ENCODE results near the gene TBC1D22A.

The TBC1D22A gene

DNA sequence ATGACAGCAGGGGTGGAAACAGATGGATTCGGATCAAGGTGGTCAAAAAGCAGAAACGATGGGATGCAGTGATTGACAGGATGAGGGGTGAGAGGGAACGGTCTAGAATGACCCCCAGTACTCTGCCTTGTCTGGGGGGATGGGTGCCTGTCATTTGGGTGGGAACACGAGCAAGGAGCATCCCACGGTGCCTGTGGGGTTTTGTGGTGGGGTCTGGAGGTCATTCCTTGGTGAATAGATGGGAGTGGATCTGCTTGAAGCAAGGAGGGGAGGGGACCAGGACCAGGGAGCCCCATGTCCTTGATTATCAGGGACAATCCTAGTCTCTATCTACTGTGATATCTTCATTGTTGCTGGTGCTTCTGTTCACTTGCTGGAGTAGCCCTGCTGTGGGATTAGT, 16.3 kb upstream of the TBC1D22A start:
- TF ChIP-seq, protein P1, sequence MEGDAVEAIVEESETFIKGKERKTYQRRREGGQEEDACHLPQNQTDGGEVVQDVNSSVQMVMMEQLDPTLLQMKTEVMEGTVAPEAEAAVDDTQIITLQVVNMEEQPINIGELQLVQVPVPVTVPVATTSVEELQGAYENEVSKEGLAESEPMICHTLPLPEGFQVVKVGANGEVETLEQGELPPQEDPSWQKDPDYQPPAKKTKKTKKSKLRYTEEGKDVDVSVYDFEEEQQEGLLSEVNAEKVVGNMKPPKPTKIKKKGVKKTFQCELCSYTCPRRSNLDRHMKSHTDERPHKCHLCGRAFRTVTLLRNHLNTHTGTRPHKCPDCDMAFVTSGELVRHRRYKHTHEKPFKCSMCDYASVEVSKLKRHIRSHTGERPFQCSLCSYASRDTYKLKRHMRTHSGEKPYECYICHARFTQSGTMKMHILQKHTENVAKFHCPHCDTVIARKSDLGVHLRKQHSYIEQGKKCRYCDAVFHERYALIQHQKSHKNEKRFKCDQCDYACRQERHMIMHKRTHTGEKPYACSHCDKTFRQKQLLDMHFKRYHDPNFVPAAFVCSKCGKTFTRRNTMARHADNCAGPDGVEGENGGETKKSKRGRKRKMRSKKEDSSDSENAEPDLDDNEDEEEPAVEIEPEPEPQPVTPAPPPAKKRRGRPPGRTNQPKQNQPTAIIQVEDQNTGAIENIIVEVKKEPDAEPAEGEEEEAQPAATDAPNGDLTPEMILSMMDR (IDR thresholded peaks at IDR 0.05; ENCODE audit: low read depth, low read length, missing control alignments): no peak
- in situ Hi-C loops (cut with HindIII; ENCODE audit: low pct_ligation_motif_present, low sequenced_read_pairs): no loop called here
- no peak for DNase-seq

DNA sequence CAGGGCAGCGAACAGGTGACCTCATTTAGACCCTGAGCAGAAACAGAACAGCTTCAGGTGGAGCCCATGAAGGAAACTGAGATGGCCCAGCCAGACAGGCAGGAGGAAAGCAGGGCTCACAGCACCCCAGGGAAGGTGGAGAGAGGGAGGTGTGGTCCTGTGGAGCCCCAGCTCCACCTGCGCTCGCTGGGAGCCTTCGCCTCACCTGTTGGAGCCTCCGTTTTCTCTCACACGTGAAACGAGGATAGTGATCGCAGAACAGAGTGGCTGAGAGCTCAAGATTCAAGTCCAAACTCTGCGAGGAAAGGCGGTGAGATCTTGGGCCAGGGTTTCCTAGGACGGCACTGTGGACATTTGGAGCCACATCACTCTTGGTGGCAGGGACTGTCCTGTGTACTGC, 15.8 kb upstream of the TBC1D22A start:
- Histone ChIP-seq H3K27me3 (replicated peaks) (no peaks in the 10 kb centered on the region), H3K27ac (no peak overlapping the region), H3K36me3 (replicated peaks) (no peaks in the 10 kb centered on the region), H3K4me3 (ENCODE audit: low read depth, low read length) (no peak overlapping the region)
- in situ Hi-C loops (cut with HindIII; ENCODE audit: low pct_ligation_motif_present, low sequenced_read_pairs): no loop called here
- TF ChIP-seq, protein P1 (IDR thresholded peaks at IDR 0.05; ENCODE audit: low read depth, low read length, missing control alignments): no peak
- DNase-seq: no peak

More for the DNA sequence above, 16.3 kb upstream of the TBC1D22A start:
- H3K27ac ChIP-seq: no peak overlapping the region
- H3K36me3 ChIP-seq (replicated peaks): no peaks in the 10 kb centered on the region
- H3K27me3 ChIP-seq (replicated peaks): no peaks in the 10 kb centered on the region
- H3K4me3 ChIP-seq (ENCODE audit: low read depth, low read length): no peak overlapping the region

DNA sequence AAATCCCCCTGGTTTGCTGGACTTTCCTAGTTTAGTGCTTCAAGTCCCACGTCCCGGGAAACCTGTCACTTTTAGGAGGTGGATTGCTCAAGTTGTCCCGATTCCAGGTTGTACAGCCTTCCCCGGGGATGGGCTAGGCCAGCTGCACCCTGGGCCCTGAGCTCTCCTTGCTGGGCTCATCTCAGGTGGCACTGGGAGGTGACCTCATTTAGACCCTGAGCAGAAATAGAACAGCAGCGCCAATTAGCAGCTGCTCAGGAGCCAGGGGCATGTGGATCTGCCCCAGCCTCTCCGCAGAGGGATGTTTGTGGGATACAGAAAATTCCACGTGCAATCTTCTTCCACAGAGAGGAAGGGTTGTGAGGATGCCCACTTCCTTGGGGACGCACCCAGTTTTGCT, 14.8 kb upstream of the TBC1D22A start:
- no peak overlapping the region for H3K27ac ChIP-seq
- H3K27me3 ChIP-seq (replicated peaks): no peaks in the 10 kb centered on the region
- no peak for DNase-seq
- H3K36me3 ChIP-seq (replicated peaks): no peaks in the 10 kb centered on the region
- TF ChIP-seq, protein P1 (IDR thresholded peaks at IDR 0.05; ENCODE audit: low read depth, low read length, missing control alignments): no peak
- no peak overlapping the region for H3K4me3 ChIP-seq (ENCODE audit: low read depth, low read length)
- in situ Hi-C loops (cut with HindIII; ENCODE audit: low pct_ligation_motif_present, low sequenced_read_pairs): no loop called here

DNA sequence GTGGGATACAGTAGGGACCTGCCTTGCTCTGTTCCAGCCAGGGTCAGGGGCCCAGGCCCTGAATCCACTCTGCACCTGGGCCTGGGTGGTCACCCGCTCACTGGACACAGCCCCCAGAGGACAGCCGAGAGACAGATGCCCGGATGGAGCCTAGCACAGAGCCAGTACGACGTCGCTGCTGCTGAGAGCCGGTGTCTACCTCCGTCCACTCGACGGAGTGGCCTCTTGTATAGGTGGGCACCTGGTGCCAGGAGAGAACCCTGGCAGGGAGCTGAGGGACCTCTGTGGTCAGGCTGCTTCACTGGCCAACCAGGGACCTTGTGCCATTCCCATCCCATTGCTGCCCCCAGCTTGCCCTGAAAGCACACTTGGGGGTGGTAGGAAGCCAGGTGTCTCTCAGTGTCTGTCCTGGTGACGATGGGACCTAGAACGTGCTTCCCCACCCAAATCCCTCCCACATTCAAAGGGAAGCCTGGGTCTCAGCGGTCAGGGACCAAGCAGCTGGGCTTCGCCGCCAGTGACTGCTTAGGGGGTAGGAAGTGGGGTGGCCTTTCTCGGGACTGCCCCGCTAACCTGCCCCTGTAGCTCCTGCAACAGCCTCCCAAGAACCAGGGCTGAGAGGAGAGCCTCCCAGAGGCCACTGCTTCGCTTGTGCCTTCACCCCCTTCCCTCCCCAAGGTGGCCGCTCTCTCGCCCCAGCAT, 14.1 kb upstream of the TBC1D22A start:
- no peak for DNase-seq
- in situ Hi-C loops (cut with HindIII; ENCODE audit: low pct_ligation_motif_present, low sequenced_read_pairs): no loop called here
- no peaks in the 10 kb centered on the region for H3K36me3 ChIP-seq (replicated peaks)
- no peak overlapping the region for H3K27ac ChIP-seq
- no peak overlapping the region for H3K4me3 ChIP-seq (ENCODE audit: low read depth, low read length)
- H3K27me3 ChIP-seq (replicated peaks): no peaks in the 10 kb centered on the region
- TF ChIP-seq, protein P1 (IDR thresholded peaks at IDR 0.05; ENCODE audit: low read depth, low read length, missing control alignments): no peak

DNA sequence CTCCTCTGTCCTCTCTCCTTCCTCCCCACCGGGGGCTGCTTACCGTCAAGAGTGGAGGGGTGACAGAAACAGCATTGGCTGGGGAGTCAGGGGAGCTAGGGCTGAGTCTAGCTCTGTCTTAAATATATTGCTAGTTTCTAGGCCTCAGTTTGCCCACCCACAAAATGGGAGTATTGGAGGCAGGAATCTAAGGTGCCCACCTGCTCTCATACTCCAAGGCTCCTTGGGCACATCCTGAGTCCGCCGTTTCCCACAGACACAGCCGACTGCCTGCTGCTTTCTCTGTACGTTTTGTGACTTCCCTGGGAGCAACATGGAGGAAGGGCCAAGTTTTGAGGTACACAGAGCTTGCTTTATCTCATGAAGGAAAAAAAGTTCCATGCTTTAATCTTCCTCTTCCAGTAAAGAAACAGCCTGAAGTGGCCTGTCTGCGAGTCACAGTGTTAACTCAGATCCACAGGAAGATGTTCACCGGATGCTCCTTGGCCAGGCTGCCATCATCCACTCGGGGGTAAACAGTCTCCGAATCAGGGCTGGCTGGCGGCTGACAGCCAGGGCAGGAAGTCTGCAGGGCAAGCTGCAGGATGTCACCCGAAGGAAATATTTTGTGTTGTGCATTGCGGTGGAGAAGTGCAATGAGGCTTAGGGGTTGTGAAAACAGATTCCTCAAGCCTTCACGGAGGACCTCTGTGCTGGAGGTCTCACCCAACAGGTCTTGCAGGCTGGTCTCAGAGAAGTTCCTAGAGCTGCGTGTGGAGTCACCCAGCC, 13.4 kb upstream of the TBC1D22A start:
- no peak for DNase-seq
- no peaks in the 10 kb centered on the region for H3K36me3 ChIP-seq (replicated peaks)
- H3K27ac ChIP-seq: peak overlapping the region; percentile 17
- no peaks in the 10 kb centered on the region for H3K27me3 ChIP-seq (replicated peaks)
- in situ Hi-C loops (cut with HindIII; ENCODE audit: low pct_ligation_motif_present, low sequenced_read_pairs): no loop called here
- TF ChIP-seq, protein P1 (IDR thresholded peaks at IDR 0.05; ENCODE audit: low read depth, low read length, missing control alignments): no peak
- H3K4me3 ChIP-seq (ENCODE audit: low read depth, low read length): no peak overlapping the region
